Measurements from ENCODE around the gene MGP. TPM values are rescaled to one million over a fixed set of nuclear protein-coding genes. Genes with fewer than 3 reads are reported as not detected.

The MGP gene
- polyA plus RNA-seq, 6 donors from 2014 or later, result 0.29 to 1.4 (median 0.57) TPM; not detected in 3

Other genes starting within 250 kb of the MGP start
- under 1 TPM in 5 of 6 donors, not detected in 1; 0.06 to 0.32 (median 0.20) TPM for gene GUCY2C, start 189.3 kb downstream of the MGP start, polyA plus RNA-seq (ENCODE audit: low read depth in 6 of 6)
- gene WBP11, start 82.4 kb downstream of the MGP start, polyA plus RNA-seq (ENCODE audit: low read depth in 6 of 6), result 10 to 100 TPM; 37.0 to 69.1 (median 59.0) TPM
- 1 to 10 TPM in 5 of 6 donors, not detected in 1; 1.1 to 1.9 (median 1.6) TPM for gene C12orf60, start 82.2 kb downstream of the MGP start, polyA plus RNA-seq (ENCODE audit: low read depth in 6 of 6)
- gene SMCO3, start 71.7 kb downstream of the MGP start, polyA plus RNA-seq (ENCODE audit: low read depth in 6 of 6), result under 1 TPM in 3 of 6 donors, not detected in 3; 0.23 to 0.65 (median 0.35) TPM
- not detected for gene ART4, start 42.3 kb downstream of the MGP start, polyA plus RNA-seq (ENCODE audit: low read depth in 6 of 6)
- 1 to 10 TPM; 2.4 to 4.8 (median 2.7) TPM for gene ERP27, start 52.7 kb upstream of the MGP start, polyA plus RNA-seq (ENCODE audit: low read depth in 6 of 6)
- 1,000 to 10,000 TPM; 2,706 to 4,844 (median 2,864) TPM for gene ARHGDIB, start 75.7 kb upstream of the MGP start, polyA plus RNA-seq (ENCODE audit: low read depth in 6 of 6)
- gene PDE6H, start 87.2 kb upstream of the MGP start, polyA plus RNA-seq (ENCODE audit: low read depth in 6 of 6), result not detected